Stimulated activated CD8-positive, alpha-beta memory T cell treated with anti-CD3 and anti-CD28 coated beads, Interleukin-15, amount 100 ng/mL, for 1 hour (primary cell): ENCODE data around the gene BAIAP2L1.
"Not testable (repeated sequence)": the region's sequence is repeated elsewhere in the genome, so short reads cannot be mapped to it uniquely, and the experiment has no call there.

Experiments used
- DNase-seq: peaks from one replicate; pipeline ENCODE4 v3.0.0-alpha.2; 2020; ENCODE audit warnings: low read depth

Gene BAIAP2L1

GRCh38 chr7:98398567-98399372 is 2.1 kb downstream of the BAIAP2L1 start:
- no peak for DNase-seq

GRCh38 chr7:98396768-98397167 is 4.1 kb downstream of the BAIAP2L1 start:
- DNase-seq: no peak

GRCh38 chr7:98395951-98396350 is 4.9 kb downstream of the BAIAP2L1 start:
- DNase-seq: no peak

- DNase-seq: no peak
These were observed 5.4 kb downstream of the BAIAP2L1 start for GRCh38 chr7:98395481-98395880.

GRCh38 chr7:98394377-98394836 is 6.5 kb downstream of the BAIAP2L1 start:
- DNase-seq: no peak

GRCh38 chr7:98387544-98388226 is 13.2 kb downstream of the BAIAP2L1 start:
- no peak for DNase-seq

GRCh38 chr7:98387131-98387530 is 13.8 kb downstream of the BAIAP2L1 start:
- DNase-seq: no peak

GRCh38 chr7:98385532-98385931 is 15.4 kb downstream of the BAIAP2L1 start:
- DNase-seq: not testable (repeated sequence)

GRCh38 chr7:98378210-98378819 is 22.6 kb downstream of the BAIAP2L1 start:
- no peak for DNase-seq

GRCh38 chr7:98376711-98377110 is 24.2 kb downstream of the BAIAP2L1 start:
- DNase-seq: no peak

- DNase-seq: no peak
These were observed 25.2 kb downstream of the BAIAP2L1 start for GRCh38 chr7:98375664-98376063.

- DNase-seq: no peak
These were observed 26.6 kb downstream of the BAIAP2L1 start for GRCh38 chr7:98374285-98374680.

GRCh38 chr7:98372993-98373392 is 27.9 kb downstream of the BAIAP2L1 start:
- no peak for DNase-seq

GRCh38 chr7:98369726-98370125 is 31.2 kb downstream of the BAIAP2L1 start:
- DNase-seq: no peak

- no peak for DNase-seq
These were observed 32.2 kb downstream of the BAIAP2L1 start for GRCh38 chr7:98368716-98369115.

- no peak for DNase-seq
These were observed 34.3 kb downstream of the BAIAP2L1 start for GRCh38 chr7:98366562-98366938.

GRCh38 chr7:98365863-98366561 is 34.9 kb downstream of the BAIAP2L1 start:
- DNase-seq: no peak

GRCh38 chr7:98364220-98364619 is 36.7 kb downstream of the BAIAP2L1 start:
- DNase-seq: no peak

GRCh38 chr7:98362517-98362916 is 38.4 kb downstream of the BAIAP2L1 start:
- DNase-seq: no peak

- no peak for DNase-seq
These were observed 40.4 kb downstream of the BAIAP2L1 start for GRCh38 chr7:98360221-98361130.

GRCh38 chr7:98359395-98359794 is 41.5 kb downstream of the BAIAP2L1 start:
- no peak for DNase-seq
